GM18951 (cell line): ENCODE results near the gene METTL26.
A peak's percentile ranks its signal among the peaks of the same experiment; 100 is the strongest.

Experiments used
- POLR2A ChIP-seq: IDR thresholded peaks from 4 replicates; pipeline ENCODE4 v1.6.1; 2011; ENCODE audit warnings: mild to moderate bottlenecking; ENCODE audit not compliant: insufficient read length, insufficient read depth; ENCODE audit errors: extremely low read depth
- in situ Hi-C: fragments of 300-500 bp; cut with MboI; formaldehyde crosslinking; loops from one replicate; pipeline ENCODE4 v1.12.0; 2022; ENCODE audit warnings: low sequenced_read_pairs, mixed read lengths, inconsistent platforms; ENCODE audit not compliant: unreplicated experiment

METTL26 gene

GRCh38 chr16:645852-646678, 10.0 kb upstream of the METTL26 start:
- TF ChIP-seq POLR2A, result no peak
- in situ Hi-C loops, result no loop called here

GRCh38 chr16:644556-644955, 8.5 kb upstream of the METTL26 start:
- in situ Hi-C loops, result no loop called here
- no peak for TF ChIP-seq POLR2A

- in situ Hi-C loops, result no loop called here
- no peak for TF ChIP-seq POLR2A
These were observed 6.9 kb upstream of the METTL26 start for GRCh38 chr16:643050-643368.

- in situ Hi-C loops, result no loop called here
- TF ChIP-seq POLR2A, result peak; percentile 42
These were observed 6.3 kb upstream of the METTL26 start for GRCh38 chr16:642189-643049.

- in situ Hi-C loops, result no loop called here
- TF ChIP-seq POLR2A, result peak; percentile 82
These were observed 5.5 kb upstream of the METTL26 start, which contains the start of gene MCRIP2 for GRCh38 chr16:641326-642188. Gene MCRIP2, plus strand, starts transcription at chr16:641828. Its CDS starts 164 bp downstream, at chr16:641992.

- in situ Hi-C loops, result no loop called here
These were observed 4.5 kb upstream of the METTL26 start for GRCh38 chr16:640614-641013.

GRCh38 chr16:638836-639235, 2.7 kb upstream of the METTL26 start:
- in situ Hi-C loops, result no loop called here
- TF ChIP-seq POLR2A, result no peak

More at GRCh38 chr16:640614-641013, 4.5 kb upstream of the METTL26 start:
- no peak for TF ChIP-seq POLR2A

GRCh38 chr16:638034-638543, 2.0 kb upstream of the METTL26 start:
- TF ChIP-seq POLR2A, result no peak
- in situ Hi-C loops, result no loop called here

- in situ Hi-C loops, result no loop called here
- TF ChIP-seq POLR2A, result no peak
These were observed 1.2 kb upstream of the METTL26 start for GRCh38 chr16:637081-638018.

GRCh38 chr16:635573-636205, 416 bp downstream of the METTL26 start:
- no peak for TF ChIP-seq POLR2A
- in situ Hi-C loops, result no loop called here

GRCh38 chr16:634996-635395, 1.1 kb downstream of the METTL26 start:
- TF ChIP-seq POLR2A, result no peak
- in situ Hi-C loops, result no loop called here
